ENCODE data around the gene COL4A2. TPM values are rescaled to one million over a fixed set of nuclear protein-coding genes. Genes with fewer than 3 reads are reported as not detected.

The COL4A2 gene
- total RNA-seq, 1 donor from 2014 or later, result 1,414 TPM

- H2AFZ ChIP-seq (ENCODE audit: low read depth, low read length), result no peak overlapping the region
- H3K9me3 ChIP-seq (ENCODE audit: insufficient read depth, low read depth, low read length), result no peaks in the 10 kb centered on the region
- H3K36me3 ChIP-seq (ENCODE audit: insufficient read depth, low read length), result peaks cover 29% of the 10 kb centered on the region
- Mint-ChIP-seq H3K4me3 (ENCODE audit: unreplicated experiment) (no peak overlapping the region), H3K27me3 (ENCODE audit: low read depth, unreplicated experiment) (no peaks in the 10 kb centered on the region), H3K9me3 (ENCODE audit: unreplicated experiment) (no peaks in the 10 kb centered on the region), H3K36me3 (ENCODE audit: low read depth, unreplicated experiment) (peaks cover 45% of the 10 kb centered on the region), H3K27ac (ENCODE audit: unreplicated experiment) (peak overlapping the region; percentile 98), H3K4me1 (ENCODE audit: low read depth, unreplicated experiment) (peaks cover 76% of the 10 kb centered on the region)
- H3K27ac ChIP-seq (ENCODE audit: low read depth, low read length), result peak overlapping the region; percentile 91
- no peaks in the 10 kb centered on the region for H4K20me1 ChIP-seq (ENCODE audit: insufficient read depth, low read length)
- no peaks in the 10 kb centered on the region for H3K27me3 ChIP-seq (ENCODE audit: insufficient read depth, low read length)
- TF ChIP-seq EZH2 (IDR thresholded peaks at IDR 0.05; ENCODE audit: insufficient read depth, low read length) (no peak), CTCF (IDR thresholded peaks at IDR 0.05; ENCODE audit: insufficient read depth, low read depth, low read length) (no peak)
- peak overlapping the region; percentile 81 for H3K9ac ChIP-seq (ENCODE audit: low read length)
- no peak for DNase-seq (ENCODE audit: low read depth)
- FAIRE-seq, result no peak
- no peak overlapping the region for H3K4me3 ChIP-seq (ENCODE audit: insufficient read depth, low read depth, low read length)
- H3K79me2 ChIP-seq (ENCODE audit: insufficient read depth, low read length), result peaks cover 48% of the 10 kb centered on the region
- no peak overlapping the region for H3K4me2 ChIP-seq (ENCODE audit: low read length)
- peaks cover 54% of the 10 kb centered on the region for H3K4me1 ChIP-seq (ENCODE audit: insufficient read depth, low read length)
Measured at GRCh38 chr13:110413676-110414040, 106.6 kb downstream of the COL4A2 start.

- Mint-ChIP-seq H3K27me3 (ENCODE audit: low read depth, unreplicated experiment) (no peaks in the 10 kb centered on the region), H3K27ac (ENCODE audit: unreplicated experiment) (peak overlapping the region; percentile 98), H3K9me3 (ENCODE audit: unreplicated experiment) (no peaks in the 10 kb centered on the region), H3K36me3 (ENCODE audit: low read depth, unreplicated experiment) (peaks cover 48% of the 10 kb centered on the region), H3K4me3 (ENCODE audit: unreplicated experiment) (no peak overlapping the region), H3K4me1 (ENCODE audit: low read depth, unreplicated experiment) (peaks cover 79% of the 10 kb centered on the region)
- DNase-seq (ENCODE audit: low read depth) (no peak), FAIRE-seq (no peak)
- H3K4me3 ChIP-seq (ENCODE audit: insufficient read depth, low read depth, low read length), result no peak overlapping the region
- no peak overlapping the region for H3K4me2 ChIP-seq (ENCODE audit: low read length)
- no peaks in the 10 kb centered on the region for H3K27me3 ChIP-seq (ENCODE audit: insufficient read depth, low read length)
- H3K9me3 ChIP-seq (ENCODE audit: insufficient read depth, low read depth, low read length), result no peaks in the 10 kb centered on the region
- H3K9ac ChIP-seq (ENCODE audit: low read length), result no peak overlapping the region
- H4K20me1 ChIP-seq (ENCODE audit: insufficient read depth, low read length), result no peaks in the 10 kb centered on the region
- no peak overlapping the region for H2AFZ ChIP-seq (ENCODE audit: low read depth, low read length)
- H3K4me1 ChIP-seq (ENCODE audit: insufficient read depth, low read length), result peaks cover 53% of the 10 kb centered on the region
- TF ChIP-seq CTCF (IDR thresholded peaks at IDR 0.05; ENCODE audit: insufficient read depth, low read depth, low read length) (no peak), EZH2 (IDR thresholded peaks at IDR 0.05; ENCODE audit: insufficient read depth, low read length) (no peak)
- H3K27ac ChIP-seq (ENCODE audit: low read depth, low read length), result peak overlapping the region; percentile 28
- peaks cover 48% of the 10 kb centered on the region for H3K79me2 ChIP-seq (ENCODE audit: insufficient read depth, low read length)
- H3K36me3 ChIP-seq (ENCODE audit: insufficient read depth, low read length), result peaks cover 23% of the 10 kb centered on the region
Measured at GRCh38 chr13:110414283-110414682, 107.2 kb downstream of the COL4A2 start.

- Mint-ChIP-seq H3K27me3 (ENCODE audit: low read depth, unreplicated experiment) (no peaks in the 10 kb centered on the region), H3K9me3 (ENCODE audit: unreplicated experiment) (no peaks in the 10 kb centered on the region), H3K4me3 (ENCODE audit: unreplicated experiment) (no peak overlapping the region), H3K27ac (ENCODE audit: unreplicated experiment) (no peak overlapping the region), H3K4me1 (ENCODE audit: low read depth, unreplicated experiment) (peaks cover 79% of the 10 kb centered on the region), H3K36me3 (ENCODE audit: low read depth, unreplicated experiment) (peaks cover 44% of the 10 kb centered on the region)
- Histone ChIP-seq H3K36me3 (ENCODE audit: insufficient read depth, low read length) (peaks cover 25% of the 10 kb centered on the region), H4K20me1 (ENCODE audit: insufficient read depth, low read length) (no peaks in the 10 kb centered on the region), H3K79me2 (ENCODE audit: insufficient read depth, low read length) (peaks cover 48% of the 10 kb centered on the region), H3K27me3 (ENCODE audit: insufficient read depth, low read length) (no peaks in the 10 kb centered on the region), H3K9me3 (ENCODE audit: insufficient read depth, low read depth, low read length) (no peaks in the 10 kb centered on the region), H3K27ac (ENCODE audit: low read depth, low read length) (peak overlapping the region; percentile 21), H3K4me1 (ENCODE audit: insufficient read depth, low read length) (peaks cover 53% of the 10 kb centered on the region), H2AFZ (ENCODE audit: low read depth, low read length) (no peak overlapping the region), H3K4me3 (ENCODE audit: insufficient read depth, low read depth, low read length) (no peak overlapping the region), H3K4me2 (ENCODE audit: low read length) (no peak overlapping the region), H3K9ac (ENCODE audit: low read length) (no peak overlapping the region)
- TF ChIP-seq CTCF (IDR thresholded peaks at IDR 0.05; ENCODE audit: insufficient read depth, low read depth, low read length) (no peak), EZH2 (IDR thresholded peaks at IDR 0.05; ENCODE audit: insufficient read depth, low read length) (no peak)
- DNase-seq (ENCODE audit: low read depth), result no peak
- FAIRE-seq, result no peak
Measured at GRCh38 chr13:110414931-110415330, 107.8 kb downstream of the COL4A2 start.

All from astrocyte (in vitro differentiated cells and primary cell).